H1 (cell line): ENCODE measurements around the gene MRPS6. TPM values are rescaled to one million over a fixed set of nuclear protein-coding genes. Genes with fewer than 3 reads are reported as not detected.

ENCODE experiments used
- CTCF ChIA-PET: fragments of 300-600 bp; sonication (Branson Sonifier 250); formaldehyde crosslinking; loops from one replicate; lab custom pipeline; 2021; ENCODE audit not compliant: partially characterized antibody; lab: Charles Lee
- POLR2A ChIA-PET: fragments of 300-600 bp; sonication (Branson Sonifier 250); formaldehyde crosslinking; loops from one replicate; lab custom pipeline; 2021; ENCODE audit warnings: inconsistent platforms; ENCODE audit not compliant: partially characterized antibody; lab: Charles Lee
- DNase-seq, 2 experiments: peaks; one replicate each; pipeline versions ENCODE4 v3.0.0 to v3.0.0-alpha.2; 2010 to 2022; ENCODE audit warnings: low spot score in 2 of 2, low read depth in 1 of 2, mixed read lengths in 1 of 2
- FAIRE-seq: peaks from 2 replicates; lab custom pipeline; 2011; peaks lifted over from hg19 to GRCh38; lab: Jason Lieb, UNC
- H2AFZ ChIP-seq: 2 replicates; pipeline ENCODE4 v1.8.1; 2012; ENCODE audit warnings: low read length, inconsistent platforms
- H2AK5ac ChIP-seq: 2 replicates; pipeline ENCODE4 v1.6.1; 2013; ENCODE audit warnings: low read depth, low read length
- H2BK120ac ChIP-seq: replicated peaks from 2 replicates; pipeline ENCODE3; 2013; ENCODE audit warnings: low read depth, low read length, inconsistent platforms
- H2BK12ac ChIP-seq: 2 replicates; pipeline ENCODE4 v1.6.1; 2013; ENCODE audit warnings: low read depth, low read length
- H2BK15ac ChIP-seq: 2 replicates; pipeline ENCODE4 v1.6.1; 2013; ENCODE audit warnings: low read length
- H2BK20ac ChIP-seq: 2 replicates; pipeline ENCODE4 v1.6.1; 2013; ENCODE audit warnings: low read length
- H2BK5ac ChIP-seq: 2 replicates; pipeline ENCODE4 v1.6.1; 2013; ENCODE audit warnings: low read depth, low read length
- H3K14ac ChIP-seq: 2 replicates; pipeline ENCODE4 v1.6.1; 2013; ENCODE audit warnings: inconsistent platforms; ENCODE audit not compliant: insufficient read length
- H3K18ac ChIP-seq: 2 replicates; pipeline ENCODE4 v1.6.1; 2013; ENCODE audit warnings: low read length; ENCODE audit errors: extremely low read depth
- H3K23ac ChIP-seq: 2 replicates; pipeline ENCODE4 v1.6.1; 2013; ENCODE audit warnings: inconsistent platforms; ENCODE audit not compliant: insufficient read length
- H3K23me2 ChIP-seq: 2 replicates; pipeline ENCODE4 v1.6.1; 2013; ENCODE audit warnings: low read depth, low read length
- H3K27ac ChIP-seq: 2 replicates; pipeline ENCODE4 v1.6.1; 2011; ENCODE audit warnings: low read depth, low read length, inconsistent platforms
- H3K27me3 ChIP-seq, 4 experiments: replicated peaks in 1 of 4; 1 replicate in 1 of 4; 2 replicates in 3 of 4; pipeline versions ENCODE4 v1.6.1 to v1.8.1; 2011 to 2013; ENCODE audit warnings: low read length in 3 of 4, mild to moderate bottlenecking in 3 of 4, inconsistent platforms in 2 of 4, mixed read lengths in 2 of 4, moderate library complexity in 1 of 4; ENCODE audit not compliant: control insufficient read depth in 3 of 4, insufficient read depth in 3 of 4; ENCODE audit errors: extremely low read depth in 1 of 4
- H3K36me3 ChIP-seq, 4 experiments: 2 replicates each; pipeline versions ENCODE4 v1.6.1 to v1.8.1; 2011 to 2013; ENCODE audit warnings: mild to moderate bottlenecking in 4 of 4, low read length in 3 of 4, moderate library complexity in 2 of 4, control low read depth in 1 of 4, inconsistent platforms in 1 of 4; ENCODE audit not compliant: insufficient read depth in 4 of 4, control insufficient read depth in 2 of 4
- H3K4ac ChIP-seq: replicated peaks from 2 replicates; pipeline ENCODE3; 2013; ENCODE audit warnings: low read length, low read depth, mixed read lengths, inconsistent platforms; ENCODE audit not compliant: insufficient read length
- H3K4me1 ChIP-seq, 4 experiments: replicated peaks in 1 of 4; 1 replicate in 1 of 4; 2 replicates in 3 of 4; pipeline versions ENCODE4 v1.6.1 to v1.8.1; 2011 to 2013; ENCODE audit warnings: low read length in 3 of 4, inconsistent platforms in 2 of 4, mixed read lengths in 1 of 4; ENCODE audit not compliant: insufficient read depth in 4 of 4, control insufficient read depth in 3 of 4
- H3K4me2 ChIP-seq, 2 experiments: 2 replicates each; pipeline versions ENCODE4 v1.6.1 to v1.8.1; 2011 to 2013; ENCODE audit warnings: low read depth in 2 of 2, low read length in 2 of 2, control low read depth in 1 of 2, inconsistent platforms in 1 of 2, mild to moderate bottlenecking in 1 of 2; ENCODE audit not compliant: insufficient read depth in 1 of 2
- H3K4me3 ChIP-seq, 4 experiments: fragments of 200-600, 300-600 bp in 1 of 4; sonication (generic), shearing (Covaris generic), sonication (Bioruptor Twin) in 1 of 4; 2 replicates each; pipeline versions ENCODE4 v1.5.1 to v1.8.1; 2011 to 2016; ENCODE audit warnings: low read length in 4 of 4, low read depth in 3 of 4, control low read depth in 2 of 4, inconsistent platforms in 2 of 4, mild to moderate bottlenecking in 2 of 4, mixed read lengths in 1 of 4, moderate library complexity in 1 of 4; ENCODE audit not compliant: insufficient read depth in 2 of 4; ENCODE audit errors: extremely low read depth in 1 of 4
- H3K56ac ChIP-seq: replicated peaks from 2 replicates; pipeline ENCODE3; 2013; ENCODE audit warnings: low read depth, mild to moderate bottlenecking, mixed read lengths, low read length, inconsistent platforms; ENCODE audit not compliant: insufficient read length
- H3K79me1 ChIP-seq: 2 replicates; pipeline ENCODE4 v1.6.1; 2013; ENCODE audit warnings: low read depth, low read length, control low read depth
- H3K79me2 ChIP-seq, 2 experiments: 2 replicates each; pipeline versions ENCODE4 v1.6.1 to v1.8.1; 2012 to 2013; ENCODE audit warnings: low read length in 2 of 2, mild to moderate bottlenecking in 2 of 2, inconsistent platforms in 1 of 2; ENCODE audit not compliant: insufficient read depth in 2 of 2, control insufficient read depth in 1 of 2
- H3K9ac ChIP-seq, 4 experiments: replicated peaks in 1 of 4; 1 replicate in 1 of 4; 2 replicates in 3 of 4; pipeline versions ENCODE4 v1.6.1 to v1.8.1; 2011 to 2013; ENCODE audit warnings: low read depth in 3 of 4, low read length in 3 of 4, control low read depth in 2 of 4, mild to moderate bottlenecking in 2 of 4, moderate library complexity in 2 of 4, inconsistent platforms in 1 of 4; ENCODE audit errors: extremely low read depth in 1 of 4
- H3K9me3 ChIP-seq, 2 experiments: 2 replicates each; pipeline versions ENCODE4 v1.6.1 to v1.8.1; 2012 to 2013; ENCODE audit warnings: mild to moderate bottlenecking in 2 of 2, moderate library complexity in 2 of 2, control low read depth in 1 of 2, inconsistent platforms in 1 of 2, low read depth in 1 of 2, low read length in 1 of 2, mixed read lengths in 1 of 2; ENCODE audit not compliant: insufficient read depth in 2 of 2
- H4K20me1 ChIP-seq, 2 experiments: replicated peaks in 1 of 2; 2 replicates each; pipeline versions ENCODE3 to v1.8.1; 2011 to 2013; ENCODE audit warnings: inconsistent platforms in 2 of 2, low read length in 2 of 2, mild to moderate bottlenecking in 1 of 2; ENCODE audit not compliant: insufficient read depth in 2 of 2, control insufficient read depth in 1 of 2
- H4K5ac ChIP-seq: 2 replicates; pipeline ENCODE4 v1.6.1; 2013; ENCODE audit warnings: low read length, low read depth, mixed read lengths, inconsistent platforms; ENCODE audit not compliant: insufficient read length
- H4K8ac ChIP-seq: 2 replicates; pipeline ENCODE4 v1.8.0; 2013; ENCODE audit warnings: mild to moderate bottlenecking, moderate library complexity, low read length, inconsistent platforms; ENCODE audit not compliant: insufficient read depth; ENCODE audit errors: extremely low read depth
- H4K91ac ChIP-seq: replicated peaks from 2 replicates; pipeline ENCODE3; 2013; ENCODE audit warnings: low read length, mixed read lengths, inconsistent platforms; ENCODE audit not compliant: insufficient read length
- ATF2 ChIP-seq: IDR thresholded peaks from 2 replicates; pipeline ENCODE4 v1.6.1; 2012; ENCODE audit warnings: low read length, inconsistent platforms
- BCL11A ChIP-seq, 2 experiments: IDR thresholded peaks; one replicate each; pipeline ENCODE4 v1.6.1; 2011; ENCODE audit warnings: low read depth in 2 of 2, low read length in 2 of 2, mild to moderate bottlenecking in 2 of 2
- CBX5 ChIP-seq: fragments of 300-800, 300-1000 bp; sonication (generic); IDR thresholded peaks from 2 replicates; pipeline ENCODE4 v1.7.1; 2016; ENCODE audit warnings: antibody characterized with exemption, low read length, low read depth
- CTBP2 ChIP-seq: IDR thresholded peaks from 2 replicates; pipeline ENCODE4 v1.7.0; 2011; ENCODE audit warnings: borderline replicate concordance, mild to moderate bottlenecking, moderate library complexity, mixed read lengths, low read length; ENCODE audit not compliant: insufficient read depth, insufficient read length
- JUND ChIP-seq: IDR thresholded peaks from 2 replicates; pipeline ENCODE4 v1.6.1; 2011; ENCODE audit warnings: mild to moderate bottlenecking, improper control_type of control experiment, low read length
- KDM5A ChIP-seq: fragments of 200-600 bp; IDR thresholded peaks from 2 replicates; pipeline ENCODE4 v1.7.1; 2012; ENCODE audit warnings: mild to moderate bottlenecking, low read length, inconsistent platforms, mixed read lengths
- MAX ChIP-seq: IDR thresholded peaks from 2 replicates; pipeline ENCODE4 v1.6.1; 2012; ENCODE audit warnings: inconsistent platforms
- POU5F1 ChIP-seq: IDR thresholded peaks from 2 replicates; pipeline ENCODE4 v1.6.1; 2011; ENCODE audit warnings: low read depth, mild to moderate bottlenecking, low read length, moderate library complexity
- RAD21 ChIP-seq, 2 experiments: IDR thresholded peaks in 1 of 2; conservative IDR thresholded peaks in 1 of 2; 2 replicates each; pipeline ENCODE4 v1.6.1; 2011; ENCODE audit warnings: low read depth in 2 of 2, low read length in 2 of 2, improper control_type of control experiment in 1 of 2, inconsistent platforms in 1 of 2, mild to moderate bottlenecking in 1 of 2, moderate library complexity in 1 of 2
- SIN3A ChIP-seq, 2 experiments: IDR thresholded peaks in 1 of 2; conservative IDR thresholded peaks in 1 of 2; 2 replicates each; pipeline ENCODE4 v1.6.1; 2011 to 2012; ENCODE audit warnings: low read length in 2 of 2, improper control_type of control experiment in 1 of 2, low read depth in 1 of 2, mild to moderate bottlenecking in 1 of 2
- YY1 ChIP-seq: IDR thresholded peaks from 2 replicates; pipeline ENCODE4 v1.6.1; 2011; ENCODE audit warnings: low read depth, mild to moderate bottlenecking, low read length
- WGBS, 2 experiments: shearing (Covaris generic) in 1 of 2; methylation state at CpG; one replicate each; pipeline versions ENCODE4 v1.1.6 to v1.1.7; 2013 to 2015; ENCODE audit warnings: low lambda C conversion rate in 2 of 2, mixed read lengths in 2 of 2, inconsistent platforms in 1 of 2, low coverage in 1 of 2, missing lambda C conversion rate in 1 of 2; ENCODE audit not compliant: insufficient replicate concordance in 2 of 2, insufficient coverage in 1 of 2, insufficient read length in 1 of 2; ENCODE audit errors: extremely low coverage in 1 of 2, missing lambda C conversion rate in 1 of 2; 5-methylcytosine and 5-hydroxymethylcytosine counted together
- polyA plus RNA-seq, 7 experiments: library from polyadenylated mRNA; depleted of rRNA in 3 of 7; stranded (reverse) in 5 of 7; unstranded in 2 of 7; fragments of >200 nt in 5 of 7; fragments of 200-250 nt in 2 of 7; gene quantifications; 1 replicate in 5 of 7; 2 replicates in 1 of 7; 4 replicates in 1 of 7; pipeline versions ENCODE4 v1.2.1 to v1.2.3, GENCODE V29; 2011 to 2013; ENCODE audit warnings: missing spikeins in 2 of 7, mixed read lengths in 2 of 7
- total RNA-seq: library from RNA; stranded (reverse); fragmentation: NEBNext Ultra II Directional; extraction: Animal tissue kit (Norgen Biotek cat#: 25700); gene quantifications from 2 replicates; pipeline ENCODE4 v1.2.1, GENCODE V29; 2021

MRPS6 gene
- total and polyA plus RNA-seq, 2 of the 8 experiments (the other 6 are each of a cell fraction or from before 2014, with no cell fraction given) = 62.7 to 156 TPM

- Histone ChIP-seq H4K20me1 (peaks cover 12 to 31% of the 10 kb centered on the region in 2 experiments), H2AFZ (no peak overlapping the region), H3K4ac (no peak overlapping the region)
- TF ChIP-seq SIN3A (conservative IDR thresholded peaks at IDR 0.05 in 1 of 2, IDR thresholded peaks at IDR 0.05 in 1 of 2; ENCODE audit: low read depth in 1 of 2, low read length in 2 of 2) (no peak), RAD21 (IDR thresholded peaks at IDR 0.05 in 1 of 2, conservative IDR thresholded peaks at IDR 0.05 in 1 of 2; ENCODE audit: low read depth in 2 of 2, low read length in 2 of 2) (no peak), JUND (no peak), KDM5A (no peak), ATF2 (no peak), POU5F1 (no peak), CTBP2 (no peak), YY1 (no peak), MAX (no peak), CBX5 (no peak), BCL11A (IDR thresholded peaks at IDR 0.05; ENCODE audit: low read depth in 2 of 2, low read length in 2 of 2) (no peak)
These were observed 9.4 kb downstream of the MRPS6 start for GRCh38 chr21:34082769-34083168.

More at GRCh38 chr21:34082769-34083168, 9.4 kb downstream of the MRPS6 start:
- no peak overlapping the region for H3K4me3 ChIP-seq
- no peak overlapping the region for H2AK5ac ChIP-seq
- no peak overlapping the region for H3K27ac ChIP-seq
- H3K23me2 ChIP-seq = no peaks in the 10 kb centered on the region
- no peak overlapping the region for H3K14ac ChIP-seq
- H4K8ac ChIP-seq = no peak overlapping the region
- no peak overlapping the region for H2BK20ac ChIP-seq
- no peak overlapping the region for H4K91ac ChIP-seq
- ChIA-PET CTCF (interaction anchor here (4.1 kb wide), 1 partner anchor 159 kb away, joined by 14 read pairs; no protein-coding TSS in a partner anchor), POLR2A (interaction anchor here (1.2 to 1.5 kb wide), 2 partner anchors 8 to 10 kb away, joined by 4 read pairs; partner anchors contain the start of genes MRPS6 and SLC5A3)
- no peak overlapping the region for H3K9ac ChIP-seq
- H2BK15ac ChIP-seq = no peak overlapping the region
- no peak overlapping the region for H3K4me2 ChIP-seq
- no peak overlapping the region for H2BK5ac ChIP-seq
- FAIRE-seq (no peak), DNase-seq (no peak)
- H2BK120ac ChIP-seq = no peak overlapping the region
- H3K79me1 ChIP-seq = peaks cover 10% of the 10 kb centered on the region
- no peak overlapping the region for H3K18ac ChIP-seq
- peaks cover 0 to 4% (median under 1%) of the 10 kb centered on the region in 4 experiments; a peak in 2 of 8 replicates for H3K36me3 ChIP-seq
- peaks cover 11 to 99% of the 10 kb centered on the region in 2 experiments for H3K79me2 ChIP-seq
- H2BK12ac ChIP-seq = no peak overlapping the region
- no peak overlapping the region for H3K56ac ChIP-seq
- WGBS, 2 experiments = 88% methylated on average over 4 of the region's 4 CpGs; no CpG with 5 or more reads in 1 of the 2 experiments
- no peaks in the 10 kb centered on the region for H3K9me3 ChIP-seq
- H3K4me1 ChIP-seq = peaks cover 2 to 15% (median 8%) of the 10 kb centered on the region in 4 experiments; a peak in 6 of 7 replicates
- no peak overlapping the region for H3K23ac ChIP-seq
- H3K27me3 ChIP-seq = no peaks in the 10 kb centered on the region
- no peak overlapping the region for H4K5ac ChIP-seq
